K562 (cell line): ENCODE data around the gene DYNC2H1. TPM values are rescaled to one million over a fixed set of nuclear protein-coding genes. Genes with fewer than 3 reads are reported as not detected.

Experiments used
- ATAC-seq: fragments of 200-7000 bp; cut with Tn5 transposase; 3 replicates; pipeline ENCODE4 v1.9.1; 2020; ENCODE audit warnings: moderate library complexity
- BruUV-seq: library from RNA; stranded (reverse); fragments of 400-500 nt; replicated peaks from 2 replicates; lab custom pipeline; 2021; lab: Mats Ljungman, UMichigan
- CTCF ChIA-PET: fragments of 300-600 bp; formaldehyde crosslinking; extraction: SDS; loops from one replicate; lab custom pipeline; 2021; ENCODE audit warnings: low intra/inter-chr PET ratio; lab: Yijun Ruan, JAX
- POLR2A ChIA-PET: fragments of 300-600, 350-650 bp; sonication (Branson Sonifier 250); formaldehyde crosslinking; extraction: SDS; loops from one replicate; lab custom pipeline; 2021; ENCODE audit warnings: antibody characterized with exemption, inconsistent platforms; lab: Yijun Ruan, JAX
- DNase-seq, 4 experiments: peaks; one replicate each; pipeline versions ENCODE4 v3.0.0 to v3.0.0-alpha.2; 2011 to 2018; ENCODE audit warnings: low spot score in 3 of 4, mixed read lengths in 3 of 4; ENCODE audit errors: extremely low read depth in 1 of 4
- FAIRE-seq: peaks from 2 replicates; lab custom pipeline; 2011; peaks lifted over from hg19 to GRCh38; lab: Jason Lieb, UNC
- H2AFZ ChIP-seq: 2 replicates; pipeline ENCODE4 v1.6.0; 2011; ENCODE audit warnings: low read depth, low read length, control low read depth, inconsistent platforms
- H3K27ac ChIP-seq: fragments of 200-600 bp; 3 replicates; pipeline ENCODE4 v1.8.0; 2011; ENCODE audit warnings: low read depth, mild to moderate bottlenecking, control low read depth, inconsistent platforms, low read length, moderate library complexity, mixed read lengths; ENCODE audit errors: extremely low read depth
- H3K27me3 ChIP-seq, 2 experiments: fragments of 300-600 bp in 1 of 2; 2 replicates in 1 of 2; 3 replicates in 1 of 2; pipeline versions ENCODE4 v1.6.0 to v1.8.0; 2011; ENCODE audit warnings: inconsistent platforms in 2 of 2, low read length in 2 of 2, mild to moderate bottlenecking in 1 of 2, mixed read lengths in 1 of 2, moderate library complexity in 1 of 2; ENCODE audit not compliant: control insufficient read depth in 2 of 2, insufficient read depth in 2 of 2
- H3K36me3 ChIP-seq: fragments of 300-600 bp; 3 replicates; pipeline ENCODE4 v1.8.0; 2011; ENCODE audit warnings: mild to moderate bottlenecking, low read length, inconsistent platforms; ENCODE audit not compliant: control insufficient read depth, insufficient read depth
- H3K4me1 ChIP-seq, 2 experiments: fragments of 200-600 bp in 1 of 2; replicated peaks in 1 of 2; 2 replicates in 1 of 2; 3 replicates in 1 of 2; pipeline versions ENCODE4 v1.5.1 to v1.8.0; 2011; ENCODE audit warnings: inconsistent platforms in 2 of 2, low read length in 2 of 2, mild to moderate bottlenecking in 1 of 2, mixed read lengths in 1 of 2, moderate library complexity in 1 of 2; ENCODE audit not compliant: control insufficient read depth in 2 of 2, insufficient read depth in 2 of 2
- H3K4me2 ChIP-seq: 2 replicates; pipeline ENCODE4 v1.6.1; 2011; ENCODE audit warnings: low read length, control low read depth, inconsistent platforms, mixed read lengths; ENCODE audit not compliant: insufficient read depth
- H3K4me3 ChIP-seq: fragments of 200-600 bp; sonication (generic), shearing (Covaris generic); 2 replicates; pipeline ENCODE4 v1.5.1; 2016; ENCODE audit warnings: control low read depth, inconsistent platforms
- H3K79me2 ChIP-seq: fragments of 200-600 bp; 3 replicates; pipeline ENCODE4 v1.8.0; 2011; ENCODE audit warnings: low read length, inconsistent platforms; ENCODE audit not compliant: control insufficient read depth, insufficient read depth
- H3K9ac ChIP-seq, 2 experiments: 2 replicates each; pipeline versions ENCODE4 v1.6.0 to v1.6.1; 2011; ENCODE audit warnings: low read depth in 2 of 2, low read length in 2 of 2, control low read depth in 1 of 2, inconsistent platforms in 1 of 2, mild to moderate bottlenecking in 1 of 2, mixed read lengths in 1 of 2; ENCODE audit not compliant: insufficient read depth in 1 of 2
- H3K9me1 ChIP-seq: one replicate; pipeline ENCODE4 v1.6.0; 2011; ENCODE audit warnings: inconsistent platforms, mild to moderate bottlenecking, low read length, moderate library complexity; ENCODE audit not compliant: control insufficient read depth, insufficient read depth
- H3K9me3 ChIP-seq: replicated peaks from 2 replicates; pipeline ENCODE4 v1.5.1; 2011; ENCODE audit warnings: low read depth, low read length, inconsistent platforms; ENCODE audit not compliant: control insufficient read depth, insufficient read depth
- H4K20me1 ChIP-seq: replicated peaks from 2 replicates; pipeline ENCODE4 v1.6.1; 2011; ENCODE audit warnings: low read length, inconsistent platforms, mixed read lengths; ENCODE audit not compliant: control insufficient read depth, insufficient read depth
- ATF3 ChIP-seq, 2 experiments: fragments of 450-650 bp in 1 of 2; sonication (generic) in 1 of 2; formaldehyde crosslinking in 1 of 2; IDR thresholded peaks in 1 of 2; conservative IDR thresholded peaks in 1 of 2; 2 replicates each; pipeline versions ENCODE4 v1.6.1 to v1.8.1; 2016 to 2023; ENCODE audit warnings: mild to moderate bottlenecking in 2 of 2, moderate library complexity in 2 of 2, inconsistent platforms in 1 of 2, missing genetic modification reagents in 1 of 2
- CHCHD3 ChIP-seq: fragments of 250-450 bp; sonication (Bioruptor Pico); IDR thresholded peaks from 2 replicates; pipeline ENCODE4 v2.1.2; 2022; ENCODE audit warnings: mild to moderate bottlenecking
- CREB5 ChIP-seq: fragments of 250-450 bp; sonication (Bioruptor Pico); IDR thresholded peaks from 2 replicates; pipeline ENCODE4 v1.5.0; 2020; ENCODE audit warnings: mild to moderate bottlenecking
- FOXJ3 ChIP-seq: sonication (generic); formaldehyde crosslinking; IDR thresholded peaks from 2 replicates; pipeline ENCODE4 v1.4.0; 2020; ENCODE audit warnings: mild to moderate bottlenecking, missing genetic modification reagents
- GMEB1 ChIP-seq: fragments of 250-450 bp; sonication (Bioruptor Pico); IDR thresholded peaks from 2 replicates; pipeline ENCODE4 v1.4.0; 2020; ENCODE audit warnings: mild to moderate bottlenecking
- GTF3C2 ChIP-seq: IDR thresholded peaks from 3 replicates; pipeline ENCODE4 v1.6.1; 2011; ENCODE audit warnings: borderline replicate concordance, mild to moderate bottlenecking, moderate library complexity; ENCODE audit not compliant: insufficient read length; ENCODE audit errors: extremely low read depth
- HMGN3 ChIP-seq: IDR thresholded peaks from 2 replicates; pipeline ENCODE4 v1.6.1; 2011; ENCODE audit warnings: borderline replicate concordance, low read depth, mild to moderate bottlenecking, mixed read lengths, low read length; ENCODE audit not compliant: insufficient read length; ENCODE audit errors: extremely low read depth
- HNRNPH1 ChIP-seq: fragments of 200-400 bp; formaldehyde crosslinking; optimal IDR thresholded peaks from 2 replicates; pipeline ENCODE3; 2017; ENCODE audit warnings: low read depth, mild to moderate bottlenecking, low read length, moderate library complexity
- RNF2 ChIP-seq: sonication (generic); IDR thresholded peaks from 2 replicates; pipeline ENCODE4 v1.6.1; 2016
- SMAD4 ChIP-seq: fragments of 250-450 bp; sonication (Bioruptor Pico); conservative IDR thresholded peaks from 2 replicates; pipeline ENCODE4 v1.8.0; 2021; ENCODE audit warnings: inconsistent platforms, mild to moderate bottlenecking, moderate library complexity
- TAF15 ChIP-seq: fragments of 200-400 bp; formaldehyde crosslinking; IDR thresholded peaks from 2 replicates; pipeline ENCODE4 v1.6.1; 2017; ENCODE audit warnings: mild to moderate bottlenecking, low read depth, low read length, moderate library complexity
- TCF7 ChIP-seq: sonication (generic); IDR thresholded peaks from 2 replicates; pipeline ENCODE4 v1.6.1; 2016; ENCODE audit warnings: antibody characterized with exemption, borderline replicate concordance
- ZC3H4 ChIP-seq: sonication (generic); formaldehyde crosslinking; IDR thresholded peaks from 2 replicates; pipeline ENCODE4 v1.9.0; 2021; ENCODE audit warnings: missing genetic modification reagents, borderline replicate concordance
- ZNF24 ChIP-seq: fragments of 450-650 bp; IDR thresholded peaks from 2 replicates; pipeline ENCODE4 v1.6.1; 2016
- ZNF311 ChIP-seq: fragments of 250-450 bp; sonication (Bioruptor Pico); IDR thresholded peaks from 2 replicates; pipeline ENCODE4 v1.4.0; 2020; ENCODE audit warnings: mild to moderate bottlenecking, moderate library complexity
- WGBS: fragments of 100-300 bp; shearing (Covaris generic); methylation state at CpG from one replicate; pipeline ENCODE4 v1.1.6; 2016; ENCODE audit warnings: low coverage, mixed read lengths; ENCODE audit not compliant: insufficient coverage; ENCODE audit errors: missing lambda C conversion rate; 5-methylcytosine and 5-hydroxymethylcytosine counted together
- in situ Hi-C: fragments of 300-500 bp; cut with MboI; formaldehyde crosslinking; loops from 4 replicates; pipeline ENCODE4 v1.15.0; 2018; ENCODE audit warnings: inconsistent platforms, mixed read lengths
- intact Hi-C: fragments of 100-400 bp; cut with micrococcal nuclease; formaldehyde crosslinking; loops from 2 replicates; pipeline ENCODE4 v1.14.2; 2022
- polyA plus RNA-seq, 8 experiments: library from polyadenylated mRNA; depleted of rRNA in 4 of 8; stranded (reverse) in 5 of 8; unstranded in 3 of 8; fragments of >200 nt; fragmentation: Nextera tagmentation in 2 of 8; fragmentation: Illumina TruSeq in 1 of 8; extraction: Ambion mirVana in 2 of 8; extraction: Trizol in 1 of 8; gene quantifications; 2 replicates each; pipeline versions ENCODE4 v1.2.1 to v1.2.3, GENCODE V29; 2011 to 2014; ENCODE audit warnings: inconsistent platforms in 1 of 8, missing spikeins in 1 of 8
- total RNA-seq, 7 experiments: library from RNA; depleted of rRNA in 6 of 7; stranded (reverse); fragments of >200 nt in 6 of 7; fragmentation: Illumina TruSeq in 2 of 7; extraction: Trizol in 2 of 7; gene quantifications; 2 replicates each; pipeline versions ENCODE4 v1.2.1 to v1.2.3, GENCODE V29; 2011 to 2021; ENCODE audit warnings: low replicate concordance in 1 of 7

The DYNC2H1 gene
- total and polyA plus RNA-seq, 9 of the 15 experiments (the other 6 are each of a cell fraction or from before 2014, with no cell fraction given): 0.08 to 0.64 (median 0.20) TPM

GRCh38 chr11:103241574-103241973 is 132.3 kb downstream of the DYNC2H1 start:
- ATAC-seq: no peak
- BruUV-seq: no TSS peak
- DNase-seq: no peak
- no peak for FAIRE-seq
- H3K4me3 ChIP-seq: no peak overlapping the region
- H3K79me2 ChIP-seq: no peaks in the 10 kb centered on the region
- no peaks in the 10 kb centered on the region for H4K20me1 ChIP-seq
- H3K9me3 ChIP-seq: no peaks in the 10 kb centered on the region
- POLR2A ChIA-PET: no interaction called here
- no peaks in the 10 kb centered on the region for H3K9me1 ChIP-seq
- CTCF ChIA-PET: no interaction called here
- intact Hi-C loops: no loop called here
- H3K27ac ChIP-seq: no peak overlapping the region
- under 1% methylated on average over 6 of the region's 6 CpGs for WGBS
- in situ Hi-C loops: no loop called here
- no peak overlapping the region for H3K4me2 ChIP-seq
- TF ChIP-seq TAF15 (no peak), CHCHD3 (CRISPR knock-in tag) (no peak), ZNF24 (no peak), HNRNPH1 (no peak), RNF2 (no peak), GTF3C2 (no peak), CREB5 (CRISPR knock-in tag) (no peak), ATF3 (IDR thresholded peaks at IDR 0.05) (no peak), ATF3 (CRISPR knock-in tag; conservative IDR thresholded peaks at IDR 0.05) (no peak), GMEB1 (no peak), HMGN3 (no peak), SMAD4 (no peak), FOXJ3 (no peak), TCF7 (no peak), ZC3H4 (no peak), ZNF311 (CRISPR knock-in tag) (no peak)
- no peaks in the 10 kb centered on the region for H3K4me1 ChIP-seq
- no peak overlapping the region for H3K9ac ChIP-seq
- H3K27me3 ChIP-seq: no peaks in the 10 kb centered on the region
- H3K36me3 ChIP-seq: no peaks in the 10 kb centered on the region
- H2AFZ ChIP-seq: no peak overlapping the region
